Fibroblast of lung (primary cell): ENCODE measurements around the gene NCBP2.

Experiments used
- CTCF ChIP-seq, 2 donors: IDR thresholded peaks in 1 of 2; conservative IDR thresholded peaks in 1 of 2; 1 replicate in 1 of 2; 2 replicates in 1 of 2; pipeline ENCODE4 v1.5.1; 2011 to 2012; ENCODE audit warnings: low read length in 2 of 2, control low read depth in 1 of 2, inconsistent platforms in 1 of 2, low read depth in 1 of 2, mild to moderate bottlenecking in 1 of 2
- EZH2 ChIP-seq: IDR thresholded peaks from 2 replicates; pipeline ENCODE4 v1.5.1; 2012; ENCODE audit warnings: low read length, control low read depth, mild to moderate bottlenecking; ENCODE audit errors: missing control alignments

GRCh38 chr3:196894557-196895295, 47.6 kb downstream of the NCBP2 start:
- TF ChIP-seq CTCF (conservative IDR thresholded peaks at IDR 0.05 in 1 of 2, IDR thresholded peaks at IDR 0.05 in 1 of 2; ENCODE audit: low read depth in 1 of 2, low read length in 2 of 2), result no peak
- TF ChIP-seq EZH2, result no peak
